Measurements from ENCODE around the gene CDH24. TPM values are rescaled to one million over a fixed set of nuclear protein-coding genes. Genes with fewer than 3 reads are reported as not detected.

CDH24 gene
- total and polyA plus RNA-seq, 9 of the 15 experiments (the other 6 are each of a cell fraction or from before 2014, with no cell fraction given): 0.04 to 16.2 (median 4.9) TPM

GRCh38 chr14:23094666-23095195 is 37.4 kb upstream of the CDH24 start, which contains the start of gene ACIN1 (continued):
- no peak for TF ChIP-seq MITF (IDR thresholded peaks at IDR 0.05)
- TF ChIP-seq ZNF699 (CRISPR knock-in tag; IDR thresholded peaks at IDR 0.05; ENCODE audit: insufficient replicate concordance): no peak
- peak; percentile 65; the same call in 1 of the 2 replicates for TF ChIP-seq POLR2AphosphoS2 (IDR thresholded peaks at IDR 0.05; ENCODE audit: low read length)
- TF ChIP-seq BRF1 (IDR thresholded peaks at IDR 0.05; ENCODE audit: borderline replicate concordance, extremely low read depth, insufficient read length): no peak
- no peak for TF ChIP-seq NCOA2 (IDR thresholded peaks at IDR 0.05; ENCODE audit: partially characterized antibody in 2 of 2)
- no peak for TF ChIP-seq NEUROD1 (IDR thresholded peaks at IDR 0.05; ENCODE audit: borderline replicate concordance, low read depth, low read length, partially characterized antibody)
- TF ChIP-seq POLR2B (IDR thresholded peaks at IDR 0.05; ENCODE audit: low read depth, partially characterized antibody): peak; percentile 93
- peak; percentile 47; the same call in 1 of the 2 replicates for TF ChIP-seq BRD4 (IDR thresholded peaks at IDR 0.05)
- peak; percentile 85 for TF ChIP-seq ZFX (CRISPR knock-in tag; IDR thresholded peaks at IDR 0.05)
- TF ChIP-seq ZNF780A (CRISPR knock-in tag; IDR thresholded peaks at IDR 0.05): no peak
- peak in 1 of 2 experiments; percentile 93; a peak in 3 of 4 replicates for TF ChIP-seq UBTF (IDR thresholded peaks at IDR 0.05; ENCODE audit: borderline replicate concordance in 1 of 2, low read depth in 2 of 2, low read length in 2 of 2)
- TF ChIP-seq E2F8 (IDR thresholded peaks at IDR 0.05; ENCODE audit: low read depth, partially characterized antibody): peak; percentile 57
